Trophoblast cell (in vitro differentiated cells and primary cell): Measurements from ENCODE around the gene FAM168A.

Experiments used
- DNase-seq, 2 donors: peaks; one replicate each; pipeline ENCODE4 v3.0.0-alpha.2; 2016
- H2AFZ ChIP-seq: 2 replicates; pipeline ENCODE4 v1.6.1; 2013; ENCODE audit warnings: low read length, moderate library complexity, mild to moderate bottlenecking; ENCODE audit not compliant: insufficient read depth, poor library complexity
- H2AK5ac ChIP-seq: 2 replicates; pipeline ENCODE4 v1.6.1; 2013; ENCODE audit warnings: mild to moderate bottlenecking, low read length
- H2BK120ac ChIP-seq: 2 replicates; pipeline ENCODE4 v1.6.1; 2013; ENCODE audit warnings: low read length, mild to moderate bottlenecking, moderate library complexity; ENCODE audit not compliant: insufficient read depth, poor library complexity
- H2BK12ac ChIP-seq: 2 replicates; pipeline ENCODE4 v1.6.1; 2013; ENCODE audit warnings: mild to moderate bottlenecking, low read length, moderate library complexity
- H2BK5ac ChIP-seq: 2 replicates; pipeline ENCODE4 v1.6.1; 2013; ENCODE audit warnings: low read length, low read depth, moderate library complexity, mild to moderate bottlenecking; ENCODE audit not compliant: poor library complexity
- H3K14ac ChIP-seq: 2 replicates; pipeline ENCODE4 v1.6.1; 2013; ENCODE audit warnings: mild to moderate bottlenecking, low read length
- H3K18ac ChIP-seq: 2 replicates; pipeline ENCODE4 v1.6.1; 2013; ENCODE audit warnings: mild to moderate bottlenecking, low read length
- H3K23ac ChIP-seq: 2 replicates; pipeline ENCODE4 v1.6.1; 2013; ENCODE audit warnings: low read length
- H3K27ac ChIP-seq: 2 replicates; pipeline ENCODE4 v1.5.1; 2013; ENCODE audit warnings: low read depth, mild to moderate bottlenecking, inconsistent platforms, low read length, moderate library complexity
- H3K27me3 ChIP-seq: 2 replicates; pipeline ENCODE4 v1.6.1; 2013; ENCODE audit warnings: inconsistent platforms, mild to moderate bottlenecking, low read length, moderate library complexity; ENCODE audit not compliant: insufficient read depth
- H3K36me3 ChIP-seq, 2 experiments: 1 replicate in 1 of 2; 2 replicates in 1 of 2; pipeline ENCODE4 v1.6.1; 2013; ENCODE audit warnings: low read length in 2 of 2, mild to moderate bottlenecking in 2 of 2, moderate library complexity in 1 of 2; ENCODE audit not compliant: insufficient read depth in 2 of 2, control insufficient read depth in 1 of 2
- H3K4ac ChIP-seq: 2 replicates; pipeline ENCODE4 v1.6.1; 2013; ENCODE audit warnings: low read depth, mild to moderate bottlenecking, low read length, moderate library complexity
- H3K4me1 ChIP-seq, 2 experiments: 1 replicate in 1 of 2; 2 replicates in 1 of 2; pipeline ENCODE4 v1.6.1; 2013; ENCODE audit warnings: low read length in 2 of 2, mild to moderate bottlenecking in 2 of 2, moderate library complexity in 1 of 2; ENCODE audit not compliant: insufficient read depth in 2 of 2, control insufficient read depth in 1 of 2
- H3K4me2 ChIP-seq: 2 replicates; pipeline ENCODE4 v1.6.1; 2013; ENCODE audit warnings: inconsistent platforms, mild to moderate bottlenecking, low read length, moderate library complexity
- H3K4me3 ChIP-seq: 2 replicates; pipeline ENCODE4 v1.5.1; 2013; ENCODE audit warnings: mild to moderate bottlenecking, low read depth, low read length, inconsistent platforms
- H3K79me1 ChIP-seq: one replicate; pipeline ENCODE4 v1.6.1; 2013; ENCODE audit warnings: low read length
- H3K79me2 ChIP-seq: 2 replicates; pipeline ENCODE4 v1.6.1; 2013; ENCODE audit warnings: low read length, mild to moderate bottlenecking; ENCODE audit not compliant: control insufficient read depth, insufficient read depth, poor library complexity
- H3K9ac ChIP-seq: 2 replicates; pipeline ENCODE4 v1.6.1; 2013; ENCODE audit warnings: mild to moderate bottlenecking, low read length
- H3K9me3 ChIP-seq: 2 replicates; pipeline ENCODE4 v1.6.1; 2013; ENCODE audit warnings: low read depth, mild to moderate bottlenecking, control low read depth, inconsistent platforms, low read length; ENCODE audit not compliant: insufficient read depth
- H4K12ac ChIP-seq: 2 replicates; pipeline ENCODE4 v1.6.1; 2013; ENCODE audit warnings: low read depth, mild to moderate bottlenecking, low read length, moderate library complexity
- H4K8ac ChIP-seq: 2 replicates; pipeline ENCODE4 v1.6.1; 2013; ENCODE audit warnings: low read depth, mild to moderate bottlenecking, low read length, moderate library complexity
- H4K91ac ChIP-seq: one replicate; pipeline ENCODE4 v1.6.1; 2013; ENCODE audit warnings: low read depth, mild to moderate bottlenecking, low read length, moderate library complexity
- WGBS: extraction: QIAGEN DNeasy Blood & Tissue Kit; methylation state at CpG from one replicate; pipeline ENCODE4 v1.1.7; 2013; ENCODE audit warnings: missing lambda C conversion rate; ENCODE audit not compliant: insufficient read length, insufficient coverage; ENCODE audit errors: extremely low coverage; 5-methylcytosine and 5-hydroxymethylcytosine counted together

FAM168A gene

GRCh38 chr11:73625696-73626318 is 27.9 kb upstream of the FAM168A start:
- Histone ChIP-seq H3K4me1 (no peaks in the 10 kb centered on the region), H3K4me3 (no peak overlapping the region), H3K36me3 (no peaks in the 10 kb centered on the region), H2BK120ac (no peak overlapping the region), H3K9me3 (no peaks in the 10 kb centered on the region), H3K27me3 (no peaks in the 10 kb centered on the region), H3K9ac (no peak overlapping the region), H2AK5ac (no peak overlapping the region), H2BK12ac (no peak overlapping the region), H2AFZ (no peak overlapping the region), H3K79me1 (no peaks in the 10 kb centered on the region), H3K18ac (no peak overlapping the region), H4K8ac (no peak overlapping the region), H3K4ac (no peak overlapping the region), H4K91ac (no peak overlapping the region), H3K27ac (no peak overlapping the region), H2BK5ac (no peak overlapping the region), H3K79me2 (no peaks in the 10 kb centered on the region), H4K12ac (no peak overlapping the region), H3K14ac (no peak overlapping the region), H3K4me2 (no peak overlapping the region), H3K23ac (no peak overlapping the region)
- peak; percentile 64 to 90 for DNase-seq
- no CpG with 5 or more reads among the region's 19 CpGs for WGBS

DNA sequence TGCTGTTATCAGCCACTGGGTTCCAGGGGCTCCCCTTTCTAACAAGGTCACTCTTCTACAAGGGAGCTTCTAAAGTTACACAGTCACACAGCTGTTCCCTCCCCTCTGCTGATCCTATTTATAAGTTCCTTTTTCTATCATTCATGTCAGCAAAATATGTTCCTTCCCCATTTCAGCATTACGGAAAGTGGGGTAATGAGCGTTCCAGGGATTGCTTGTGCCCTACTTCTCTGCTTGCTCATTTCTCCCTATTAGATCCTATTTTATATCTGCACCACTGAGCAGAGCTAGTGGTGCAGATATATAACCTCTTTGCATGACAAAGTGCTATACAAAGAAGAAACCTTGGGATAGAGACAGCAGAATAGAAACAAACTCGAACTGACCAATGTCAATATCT is 25.8 kb upstream of the FAM168A start:
- H3K9ac ChIP-seq, result no peak overlapping the region
- H4K8ac ChIP-seq, result no peak overlapping the region
- H2BK120ac ChIP-seq, result no peak overlapping the region
- H2AFZ ChIP-seq, result no peak overlapping the region
- H3K4me3 ChIP-seq, result no peak overlapping the region
- no peaks in the 10 kb centered on the region for H3K36me3 ChIP-seq
- H4K12ac ChIP-seq, result no peak overlapping the region
- H3K4me2 ChIP-seq, result no peak overlapping the region
- H2AK5ac ChIP-seq, result no peak overlapping the region
- no peak overlapping the region for H3K4ac ChIP-seq
- no peak overlapping the region for H2BK5ac ChIP-seq
- no CpG with 5 or more reads among the region's 3 CpGs for WGBS
- H4K91ac ChIP-seq, result no peak overlapping the region
- no peak overlapping the region for H3K18ac ChIP-seq
- no peaks in the 10 kb centered on the region for H3K9me3 ChIP-seq
- no peaks in the 10 kb centered on the region for H3K79me1 ChIP-seq
- no peak overlapping the region for H3K14ac ChIP-seq
- no peak overlapping the region for H2BK12ac ChIP-seq
- no peaks in the 10 kb centered on the region for H3K79me2 ChIP-seq
- DNase-seq, result peak in 1 of 2 donors; percentile 18
- H3K4me1 ChIP-seq, result no peaks in the 10 kb centered on the region
- H3K23ac ChIP-seq, result no peak overlapping the region
- H3K27me3 ChIP-seq, result no peaks in the 10 kb centered on the region
- no peak overlapping the region for H3K27ac ChIP-seq

DNA sequence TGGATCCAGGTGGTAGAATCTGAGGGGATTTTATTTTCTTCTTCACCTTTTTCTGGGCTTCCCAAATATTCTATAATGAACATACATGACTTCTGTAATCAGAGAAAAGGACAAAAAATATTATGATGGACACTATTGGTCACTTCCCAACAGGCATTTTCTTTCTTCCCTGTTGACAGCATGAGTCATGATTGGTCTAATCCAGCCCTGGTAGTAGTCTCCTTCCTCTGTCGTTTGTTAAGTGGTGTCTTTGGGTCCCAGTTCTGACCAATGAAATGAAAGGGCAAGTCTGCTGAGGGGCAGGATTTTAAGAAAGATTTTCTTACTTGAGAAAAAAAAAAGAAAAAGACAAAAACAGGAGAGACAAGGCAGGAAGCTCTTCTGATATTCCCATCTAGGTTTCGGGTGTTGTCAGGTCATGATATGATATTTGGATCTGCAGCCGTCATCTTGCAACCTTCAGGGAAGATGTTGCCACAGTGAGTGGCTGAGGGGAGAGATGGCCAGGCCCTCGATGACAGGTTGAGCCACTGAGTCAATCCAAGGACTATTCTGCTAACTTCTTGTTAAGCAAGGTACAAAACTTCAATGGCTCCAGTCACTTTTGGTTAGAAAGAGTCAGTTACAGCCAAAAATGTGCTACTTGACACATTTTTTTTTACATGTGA is 25.1 kb upstream of the FAM168A start:
- no peak for DNase-seq
- Histone ChIP-seq H4K12ac (no peak overlapping the region), H3K4me2 (no peak overlapping the region), H2AFZ (no peak overlapping the region), H3K4ac (no peak overlapping the region), H4K8ac (no peak overlapping the region), H3K27me3 (no peaks in the 10 kb centered on the region), H2BK5ac (no peak overlapping the region), H3K79me1 (no peaks in the 10 kb centered on the region), H2AK5ac (no peak overlapping the region), H3K23ac (no peak overlapping the region), H4K91ac (no peak overlapping the region), H3K79me2 (no peaks in the 10 kb centered on the region), H3K18ac (no peak overlapping the region), H3K4me1 (no peaks in the 10 kb centered on the region), H3K9ac (no peak overlapping the region), H3K9me3 (no peaks in the 10 kb centered on the region), H2BK120ac (no peak overlapping the region), H3K14ac (no peak overlapping the region), H3K27ac (no peak overlapping the region), H3K36me3 (no peaks in the 10 kb centered on the region), H3K4me3 (no peak overlapping the region), H2BK12ac (no peak overlapping the region)
- no CpG with 5 or more reads among the region's 4 CpGs for WGBS

- Histone ChIP-seq H3K9me3 (no peaks in the 10 kb centered on the region), H3K4me3 (no peak overlapping the region), H2AFZ (no peak overlapping the region), H3K79me2 (no peaks in the 10 kb centered on the region), H3K4ac (no peak overlapping the region), H3K79me1 (no peaks in the 10 kb centered on the region), H3K23ac (no peak overlapping the region), H2BK120ac (no peak overlapping the region), H3K27ac (no peak overlapping the region), H3K9ac (no peak overlapping the region), H3K4me2 (no peak overlapping the region), H3K18ac (no peak overlapping the region), H2BK5ac (no peak overlapping the region), H3K27me3 (no peaks in the 10 kb centered on the region), H2BK12ac (no peak overlapping the region), H3K14ac (no peak overlapping the region), H4K12ac (no peak overlapping the region), H2AK5ac (no peak overlapping the region), H3K4me1 (no peaks in the 10 kb centered on the region), H3K36me3 (no peaks in the 10 kb centered on the region), H4K91ac (no peak overlapping the region), H4K8ac (no peak overlapping the region)
- no peak for DNase-seq
Measured at GRCh38 chr11:73614591-73614990, 16.7 kb upstream of the FAM168A start.
